HCT116 (cell line): Measurements from ENCODE around the gene LRG1. TPM values are rescaled to one million over a fixed set of nuclear protein-coding genes. Genes with fewer than 3 reads are reported as not detected.

Source experiments
- ATAC-seq: fragments of 200-7000 bp; cut with Tn5 transposase; 2 replicates; pipeline ENCODE4 v1.9.1; 2020; ENCODE audit warnings: mild to moderate bottlenecking, moderate library complexity
- BruUV-seq: library from RNA; stranded (reverse); fragments of 400-500 nt; replicated peaks from 2 replicates; lab custom pipeline; 2021; lab: Mats Ljungman, UMichigan
- CTCF ChIA-PET: fragments of 300-600 bp; sonication (Branson Sonifier 250); formaldehyde crosslinking; loops from one replicate; lab custom pipeline; 2021; ENCODE audit warnings: antibody characterized with exemption; lab: Charles Lee
- POLR2A ChIA-PET: fragments of 300-600, 350-600 bp; sonication (Branson Sonifier 250); formaldehyde crosslinking; loops from one replicate; lab custom pipeline; 2021; ENCODE audit warnings: antibody characterized with exemption; lab: Charles Lee
- RAD21 ChIA-PET, 2 experiments: fragments of 300-600 bp; sonication (Branson Sonifier 250); formaldehyde crosslinking; loops; one replicate each; lab custom pipeline; 2023; ENCODE audit warnings: low total read pairs in 2 of 2; ENCODE audit not compliant: uncharacterized antibody in 2 of 2, unreplicated experiment in 2 of 2, low non-redundant PET in 1 of 2; lab: Charles Lee
- DNase-seq: peaks from one replicate; pipeline ENCODE4 v3.0.0-alpha.2; 2010; ENCODE audit warnings: low read depth, low spot score
- H2AFZ ChIP-seq: fragments of 200-600 bp; shearing (Covaris generic), sonication (generic); 2 replicates; pipeline ENCODE4 v1.6.1; 2017; ENCODE audit warnings: low read depth, mixed run types, mixed read lengths, antibody characterized with exemption, low read length; ENCODE audit not compliant: poor library complexity, severe bottlenecking
- H3K27ac ChIP-seq: 2 replicates; pipeline ENCODE4 v1.5.1; 2012; ENCODE audit warnings: low read depth, low read length
- H3K27me3 ChIP-seq: fragments of 200-600 bp; sonication (generic); 2 replicates; pipeline ENCODE4 v1.6.1; 2016; ENCODE audit warnings: mixed run types, low read length, mixed read lengths; ENCODE audit not compliant: insufficient read depth
- H3K36me3 ChIP-seq, 2 experiments: fragments of 200-500 bp in 1 of 2; fragments of 200-600 bp in 1 of 2; sonication (Bioruptor generic) in 1 of 2; sonication (generic) in 1 of 2; 2 replicates each; pipeline versions ENCODE4 v1.5.1 to v1.6.1; 2014 to 2016; ENCODE audit warnings: low read length in 2 of 2, inconsistent platforms in 1 of 2, mixed read lengths in 1 of 2, mixed run types in 1 of 2; ENCODE audit not compliant: insufficient read depth in 2 of 2, control insufficient read depth in 1 of 2
- H3K4me1 ChIP-seq, 2 experiments: fragments of 200-600 bp in 1 of 2; sonication (generic) in 1 of 2; 2 replicates each; pipeline versions ENCODE4 v1.5.1 to v1.6.1; 2012 to 2017; ENCODE audit warnings: low read length in 2 of 2, inconsistent platforms in 1 of 2, mild to moderate bottlenecking in 1 of 2, mixed read lengths in 1 of 2, mixed run types in 1 of 2, moderate library complexity in 1 of 2; ENCODE audit not compliant: insufficient read depth in 2 of 2, control insufficient read depth in 1 of 2
- H3K4me2 ChIP-seq: fragments of 200-600 bp; sonication (generic); 2 replicates; pipeline ENCODE4 v1.6.1; 2017; ENCODE audit warnings: mixed run types, low read length, mixed read lengths
- H3K4me3 ChIP-seq, 2 experiments: fragments of 200-600 bp in 1 of 2; sonication (generic) in 1 of 2; replicated peaks in 1 of 2; 2 replicates each; pipeline ENCODE4 v1.5.1; 2011 to 2016; ENCODE audit warnings: low read length in 2 of 2, control low read depth in 1 of 2, low read depth in 1 of 2, mild to moderate bottlenecking in 1 of 2, mixed read lengths in 1 of 2, mixed run types in 1 of 2
- H3K79me2 ChIP-seq: fragments of 200-600 bp; sonication (generic); 2 replicates; pipeline ENCODE4 v1.6.1; 2017; ENCODE audit warnings: mild to moderate bottlenecking, mixed run types, low read length, moderate library complexity, mixed read lengths; ENCODE audit not compliant: insufficient read depth
- H3K9ac ChIP-seq: fragments of 200-600 bp; sonication (generic); 2 replicates; pipeline ENCODE4 v1.6.1; 2016; ENCODE audit warnings: low read length, mixed read lengths
- H3K9me2 ChIP-seq: fragments of 200-600 bp; sonication (generic), shearing (Covaris generic); 2 replicates; pipeline ENCODE4 v1.6.1; 2017; ENCODE audit warnings: mixed run types, mild to moderate bottlenecking, moderate library complexity; ENCODE audit not compliant: insufficient read depth
- H3K9me3 ChIP-seq, 2 experiments: fragments of 200-500 bp in 1 of 2; fragments of 200-600 bp in 1 of 2; sonication (Bioruptor generic) in 1 of 2; sonication (generic) in 1 of 2; 2 replicates each; pipeline ENCODE4 v1.6.1; 2014 to 2017; ENCODE audit warnings: low read length in 2 of 2, mixed read lengths in 2 of 2, inconsistent platforms in 1 of 2, low read depth in 1 of 2, mild to moderate bottlenecking in 1 of 2, mixed run types in 1 of 2, moderate library complexity in 1 of 2; ENCODE audit not compliant: control insufficient read depth in 1 of 2, insufficient read depth in 1 of 2
- H4K20me1 ChIP-seq: fragments of 200-600 bp; sonication (generic), shearing (Covaris generic); 2 replicates; pipeline ENCODE4 v1.6.1; 2017; ENCODE audit warnings: mixed run types, mild to moderate bottlenecking, moderate library complexity; ENCODE audit not compliant: insufficient read depth
- ATF3 ChIP-seq: IDR thresholded peaks from 2 replicates; pipeline ENCODE4 v1.6.1; 2012
- CEBPB ChIP-seq: IDR thresholded peaks from 2 replicates; pipeline ENCODE4 v1.6.1; 2012; ENCODE audit warnings: low read depth
- EGR1 ChIP-seq: IDR thresholded peaks from 2 replicates; pipeline ENCODE4 v1.6.1; 2012; ENCODE audit warnings: low read depth
- ELF1 ChIP-seq: IDR thresholded peaks from 2 replicates; pipeline ENCODE4 v1.6.1; 2012; ENCODE audit warnings: low read depth, borderline replicate concordance
- EZH2 ChIP-seq: fragments of 200-600 bp; sonication (generic); IDR thresholded peaks from 2 replicates; pipeline ENCODE4 v1.6.1; 2017; ENCODE audit warnings: antibody characterized with exemption, mixed run types
- EZH2phosphoT487 ChIP-seq: fragments of 200-600 bp; IDR thresholded peaks from 2 replicates; pipeline ENCODE4 v1.6.1; 2018; ENCODE audit warnings: antibody characterized with exemption, borderline replicate concordance
- JUND ChIP-seq: IDR thresholded peaks from 2 replicates; pipeline ENCODE4 v1.6.1; 2012
- MAX ChIP-seq: IDR thresholded peaks from 2 replicates; pipeline ENCODE4 v1.6.1; 2012
- POLR2AphosphoS5 ChIP-seq: IDR thresholded peaks from 2 replicates; pipeline ENCODE4 v1.6.1; 2011; ENCODE audit warnings: mild to moderate bottlenecking, low read depth, low read length, moderate library complexity
- REST ChIP-seq: IDR thresholded peaks from 2 replicates; pipeline ENCODE4 v1.6.1; 2012; ENCODE audit warnings: low read depth
- SRF ChIP-seq: IDR thresholded peaks from 2 replicates; pipeline ENCODE4 v1.6.1; 2012; ENCODE audit warnings: low read depth
- YY1 ChIP-seq: IDR thresholded peaks from 2 replicates; pipeline ENCODE4 v1.6.1; 2011; ENCODE audit warnings: low read length, low read depth, moderate library complexity, mild to moderate bottlenecking; ENCODE audit not compliant: insufficient replicate concordance; ENCODE audit errors: extremely low read depth
- ZBTB33 ChIP-seq: IDR thresholded peaks from 2 replicates; pipeline ENCODE4 v1.6.1; 2011; ENCODE audit warnings: mild to moderate bottlenecking, low read length, moderate library complexity; ENCODE audit not compliant: insufficient replicate concordance; ENCODE audit errors: extremely low read depth
- ZFX ChIP-seq: fragments of 450-650 bp; IDR thresholded peaks from 2 replicates; pipeline ENCODE4 v1.6.1; 2017
- intact Hi-C: fragments of 100-400 bp; cut with micrococcal nuclease; formaldehyde crosslinking; loops from 2 replicates; pipeline ENCODE4 v1.10.0; 2022
- total RNA-seq: library from RNA; stranded (reverse); gene quantifications from one replicate; pipeline ENCODE4 v1.2.1, GENCODE V29; 2021; ENCODE audit not compliant: unreplicated experiment

LRG1 gene
- total RNA-seq, 1 experiment from 2014 or later: 1.3 TPM

GRCh38 chr19:4588291-4588761, 48.5 kb upstream of the LRG1 start:
- H3K9me3 ChIP-seq: no peaks in the 10 kb centered on the region
- DNase-seq (no peak), ATAC-seq (no peak)
- no peaks in the 10 kb centered on the region for H3K36me3 ChIP-seq
- no peak for TF ChIP-seq YY1
- no peak for TF ChIP-seq JUND
- TF ChIP-seq EGR1: no peak
- no peak for TF ChIP-seq ZBTB33
- no peak for TF ChIP-seq MAX
- TF ChIP-seq POLR2AphosphoS5: no peak
- BruUV-seq: no TSS peak
- H3K9me2 ChIP-seq: no peaks in the 10 kb centered on the region
- no peak overlapping the region for H3K4me2 ChIP-seq
- H3K79me2 ChIP-seq: no peaks in the 10 kb centered on the region
- H3K27ac ChIP-seq: no peak overlapping the region
- H3K4me3 ChIP-seq: no peak overlapping the region
- H3K9ac ChIP-seq: no peak overlapping the region
- RAD21 ChIA-PET: no interaction called here
- no peaks in the 10 kb centered on the region for H3K27me3 ChIP-seq
- H4K20me1 ChIP-seq: no peaks in the 10 kb centered on the region
- intact Hi-C loops: no loop called here
- peaks cover 11 to 34% of the 10 kb centered on the region in 2 experiments; a peak in 3 of 4 replicates for H3K4me1 ChIP-seq
- CTCF ChIA-PET: interaction anchor here (1.5 kb wide), 1 partner anchor 49 kb away, joined by 5 read pairs; no protein-coding TSS in a partner anchor
- POLR2A ChIA-PET: no interaction called here
- no peak overlapping the region for H2AFZ ChIP-seq

- ATAC-seq (no peak), DNase-seq (no peak)
- no peaks in the 10 kb centered on the region for H3K9me2 ChIP-seq
- H3K9ac ChIP-seq: no peak overlapping the region
- H2AFZ ChIP-seq: no peak overlapping the region
- no peaks in the 10 kb centered on the region for H3K36me3 ChIP-seq
- H3K4me2 ChIP-seq: no peak overlapping the region
- H3K27ac ChIP-seq: no peak overlapping the region
- H3K4me3 ChIP-seq: no peak overlapping the region
- CTCF ChIA-PET: interaction anchor here (1.5 kb wide), 1 partner anchor 49 kb away, joined by 5 read pairs; no protein-coding TSS in a partner anchor
- RAD21 ChIA-PET: no interaction called here
- no TSS peak for BruUV-seq
- intact Hi-C loops: no loop called here
- no peaks in the 10 kb centered on the region for H3K27me3 ChIP-seq
- no peaks in the 10 kb centered on the region for H3K9me3 ChIP-seq
- H4K20me1 ChIP-seq: no peaks in the 10 kb centered on the region
- peaks cover 6 to 36% of the 10 kb centered on the region in 2 experiments; a peak in 3 of 4 replicates for H3K4me1 ChIP-seq
- H3K79me2 ChIP-seq: no peaks in the 10 kb centered on the region
- POLR2A ChIA-PET: interaction anchor here (1.0 kb wide), 1 partner anchor 10 kb away, joined by 3 read pairs; no protein-coding TSS in a partner anchor
- no peak for TF ChIP-seq ATF3
- TF ChIP-seq SRF: no peak
- no peak for TF ChIP-seq CEBPB
- no peak for TF ChIP-seq EGR1
- TF ChIP-seq REST: no peak
- TF ChIP-seq EZH2: no peak
- no peak for TF ChIP-seq ZFX
- TF ChIP-seq POLR2AphosphoS5: no peak
- no peak for TF ChIP-seq EZH2phosphoT487
- no peak for TF ChIP-seq ELF1
These were observed 47.7 kb upstream of the LRG1 start for GRCh38 chr19:4587527-4587926.
